ENCODE data around the gene DTD1.

The DTD1 gene

GRCh38 chr20:18793625-18794427, 206.0 kb downstream of the DTD1 start:
- ATAC-seq: peak; percentile 97
- Mint-ChIP-seq H3K4me1 (peaks cover 10% of the 10 kb centered on the region), H3K9me3 (peaks cover 2% of the 10 kb centered on the region), H3K36me3 (no peaks in the 10 kb centered on the region), H3K27me3 (peaks cover 26% of the 10 kb centered on the region), H3K27ac (peak overlapping the region; percentile 87), H3K4me3 (peak overlapping the region; percentile 84)

GRCh38 chr20:18794428-18794787, 206.6 kb downstream of the DTD1 start:
- Mint-ChIP-seq H3K4me3 (peak overlapping the region; percentile 84), H3K9me3 (peaks cover 2% of the 10 kb centered on the region), H3K4me1 (peaks cover 10% of the 10 kb centered on the region), H3K36me3 (no peaks in the 10 kb centered on the region), H3K27ac (peak overlapping the region; percentile 87), H3K27me3 (peaks cover 25% of the 10 kb centered on the region)
- no peak for ATAC-seq

- ATAC-seq: no peak
- Mint-ChIP-seq H3K36me3 (no peaks in the 10 kb centered on the region), H3K9me3 (peaks cover 2% of the 10 kb centered on the region), H3K27ac (no peak overlapping the region), H3K4me3 (no peak overlapping the region), H3K4me1 (peaks cover 10% of the 10 kb centered on the region), H3K27me3 (peaks cover 15% of the 10 kb centered on the region)
Observed at GRCh38 chr20:18795366-18795765, 207.5 kb downstream of the DTD1 start.

- H3K4me3 Mint-ChIP-seq: no peak overlapping the region
- H3K27ac Mint-ChIP-seq: no peak overlapping the region
- no peak for ATAC-seq
Observed at GRCh38 chr20:18796282-18796833, 208.5 kb downstream of the DTD1 start.

GRCh38 chr20:18801516-18801915, 213.7 kb downstream of the DTD1 start:
- Mint-ChIP-seq H3K27ac (no peak overlapping the region), H3K4me3 (no peak overlapping the region)

More at GRCh38 chr20:18796282-18796833, 208.5 kb downstream of the DTD1 start:
- Mint-ChIP-seq H3K9me3 (peaks cover 2% of the 10 kb centered on the region), H3K27me3 (peaks cover 10% of the 10 kb centered on the region), H3K36me3 (no peaks in the 10 kb centered on the region), H3K4me1 (peaks cover 10% of the 10 kb centered on the region)

GRCh38 chr20:18802012-18802634, 214.3 kb downstream of the DTD1 start:
- ATAC-seq: peak; percentile 16
- no peak overlapping the region for H3K4me3 Mint-ChIP-seq

More at GRCh38 chr20:18801516-18801915, 213.7 kb downstream of the DTD1 start:
- Mint-ChIP-seq H3K36me3 (no peaks in the 10 kb centered on the region), H3K27me3 (no peaks in the 10 kb centered on the region), H3K9me3 (peaks cover under 1% of the 10 kb centered on the region), H3K4me1 (peaks cover 12% of the 10 kb centered on the region)
- ATAC-seq: no peak

GRCh38 chr20:18805881-18806280, 218.0 kb downstream of the DTD1 start:
- peaks cover 3% of the 10 kb centered on the region for H3K9me3 Mint-ChIP-seq
- H3K27ac Mint-ChIP-seq: no peak overlapping the region
- ATAC-seq: no peak
- no peaks in the 10 kb centered on the region for H3K27me3 Mint-ChIP-seq
- no peak overlapping the region for H3K4me3 Mint-ChIP-seq
- peaks cover 25% of the 10 kb centered on the region for H3K4me1 Mint-ChIP-seq
- no peaks in the 10 kb centered on the region for H3K36me3 Mint-ChIP-seq

More at GRCh38 chr20:18802012-18802634, 214.3 kb downstream of the DTD1 start:
- Mint-ChIP-seq H3K4me1 (peaks cover 12% of the 10 kb centered on the region), H3K9me3 (peaks cover 3% of the 10 kb centered on the region), H3K27me3 (no peaks in the 10 kb centered on the region), H3K27ac (peak overlapping the region; percentile 41), H3K36me3 (no peaks in the 10 kb centered on the region)

- peaks cover 13% of the 10 kb centered on the region for H3K4me1 Mint-ChIP-seq
- no peaks in the 10 kb centered on the region for H3K27me3 Mint-ChIP-seq
- no peaks in the 10 kb centered on the region for H3K36me3 Mint-ChIP-seq
- no peak for ATAC-seq
- H3K27ac Mint-ChIP-seq: no peak overlapping the region
- no peak overlapping the region for H3K4me3 Mint-ChIP-seq
- H3K9me3 Mint-ChIP-seq: peaks cover 3% of the 10 kb centered on the region
Observed at GRCh38 chr20:18808712-18809111, 220.9 kb downstream of the DTD1 start.

GRCh38 chr20:18811186-18811585, 223.3 kb downstream of the DTD1 start:
- no peak overlapping the region for H3K4me3 Mint-ChIP-seq
- H3K4me1 Mint-ChIP-seq: peaks cover 13% of the 10 kb centered on the region
- H3K9me3 Mint-ChIP-seq: peaks cover 6% of the 10 kb centered on the region
- H3K27me3 Mint-ChIP-seq: no peaks in the 10 kb centered on the region
- no peak overlapping the region for H3K27ac Mint-ChIP-seq
- no peaks in the 10 kb centered on the region for H3K36me3 Mint-ChIP-seq
- no peak for ATAC-seq

- Mint-ChIP-seq H3K4me3 (no peak overlapping the region), H3K36me3 (no peaks in the 10 kb centered on the region), H3K9me3 (peaks cover 2% of the 10 kb centered on the region), H3K4me1 (peaks cover 13% of the 10 kb centered on the region), H3K27ac (no peak overlapping the region), H3K27me3 (peaks cover 3% of the 10 kb centered on the region)
- no peak for ATAC-seq
Observed at GRCh38 chr20:18811904-18812303, 224.1 kb downstream of the DTD1 start.

- Mint-ChIP-seq H3K27me3 (peaks cover 8% of the 10 kb centered on the region), H3K4me1 (peaks cover 5% of the 10 kb centered on the region), H3K9me3 (peaks cover 2% of the 10 kb centered on the region), H3K27ac (no peak within 1 kb of the TSS), H3K36me3 (no peaks in the 10 kb centered on the region), H3K4me3 (no peak within 1 kb of the TSS)
- no peak for ATAC-seq
Observed at GRCh38 chr20:18813483-18813882, 225.6 kb downstream of the DTD1 start, which contains the start of gene SCP2D1. Gene SCP2D1 (plus strand): TSS chr20:18813783. CDS start chr20:18813816, 33 bp downstream.

- ATAC-seq: no peak
- H3K27me3 Mint-ChIP-seq: peaks cover 8% of the 10 kb centered on the region
- H3K9me3 Mint-ChIP-seq: peaks cover 2% of the 10 kb centered on the region
- H3K4me3 Mint-ChIP-seq: no peak overlapping the region
- H3K27ac Mint-ChIP-seq: no peak overlapping the region
- H3K36me3 Mint-ChIP-seq: no peaks in the 10 kb centered on the region
- no peaks in the 10 kb centered on the region for H3K4me1 Mint-ChIP-seq
Observed at GRCh38 chr20:18815194-18815942, 227.5 kb downstream of the DTD1 start.
